ENCODE results near the gene SPATA21.
A peak's percentile ranks its signal among the peaks of the same experiment; 100 is the strongest.

DNA sequence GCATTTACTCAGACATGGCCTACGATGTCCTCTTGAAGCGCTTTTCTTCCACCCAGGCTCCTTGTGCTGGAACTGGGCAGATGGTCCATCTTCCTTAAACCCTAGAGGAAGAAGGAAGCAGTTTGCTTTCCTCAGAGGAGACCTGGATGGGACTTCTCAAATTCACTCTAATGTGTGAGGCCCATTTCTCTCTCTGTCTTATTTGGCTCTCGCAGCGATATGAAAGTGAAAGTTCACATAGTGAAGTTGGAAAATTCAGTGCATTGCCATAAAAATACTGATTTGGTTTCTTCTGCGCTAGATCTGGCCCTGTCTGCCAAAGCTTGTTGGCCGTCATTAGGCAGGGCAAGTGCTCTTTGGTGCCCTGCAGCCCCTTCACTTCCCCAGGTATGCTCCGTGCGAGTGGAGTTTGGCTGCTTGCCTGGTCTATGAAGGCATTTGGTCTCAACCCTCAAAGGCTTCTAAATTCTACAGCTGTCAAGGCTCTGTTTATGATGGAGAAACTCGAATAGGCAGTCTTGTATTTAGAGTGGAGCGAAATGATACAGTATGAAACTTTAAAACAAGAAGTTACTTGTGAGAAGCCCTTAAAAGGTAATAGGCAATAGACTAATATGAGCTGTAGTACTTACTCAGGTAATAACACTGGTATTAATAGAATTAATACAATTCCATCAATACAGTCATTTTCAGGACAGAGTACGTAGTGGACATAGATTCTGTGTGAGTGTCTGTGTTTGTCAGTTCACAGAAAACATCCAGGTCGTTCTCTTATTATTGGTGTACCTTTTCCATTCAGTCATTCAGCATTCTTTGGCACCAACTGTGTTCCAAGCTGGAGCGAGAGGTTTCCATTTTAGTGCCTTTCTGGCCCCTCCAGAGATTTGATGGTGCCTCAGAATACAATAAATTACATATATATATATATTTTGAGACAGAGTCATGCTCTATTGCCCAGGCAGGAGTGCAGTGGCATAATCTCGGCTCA is 49.7 kb downstream of the SPATA21 start:
- TF ChIP-seq GABPA (IDR thresholded peaks at IDR 0.05; ENCODE audit: low read depth) (no peak), ATF3 (IDR thresholded peaks at IDR 0.05; ENCODE audit: borderline replicate concordance, extremely low read depth, low read depth, low read length) (no peak), POLR2AphosphoS5 (IDR thresholded peaks at IDR 0.05; ENCODE audit: low read length) (0 out of 2 replicates have a peak, but pooled peaks have one; percentile 26)
- TF ChIP-seq, protein P1, sequence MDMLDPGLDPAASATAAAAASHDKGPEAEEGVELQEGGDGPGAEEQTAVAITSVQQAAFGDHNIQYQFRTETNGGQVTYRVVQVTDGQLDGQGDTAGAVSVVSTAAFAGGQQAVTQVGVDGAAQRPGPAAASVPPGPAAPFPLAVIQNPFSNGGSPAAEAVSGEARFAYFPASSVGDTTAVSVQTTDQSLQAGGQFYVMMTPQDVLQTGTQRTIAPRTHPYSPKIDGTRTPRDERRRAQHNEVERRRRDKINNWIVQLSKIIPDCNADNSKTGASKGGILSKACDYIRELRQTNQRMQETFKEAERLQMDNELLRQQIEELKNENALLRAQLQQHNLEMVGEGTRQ (IDR thresholded peaks at IDR 0.05; ENCODE audit: borderline replicate concordance, low read depth, low read length), result no peak
- TF ChIP-seq, protein P2, sequence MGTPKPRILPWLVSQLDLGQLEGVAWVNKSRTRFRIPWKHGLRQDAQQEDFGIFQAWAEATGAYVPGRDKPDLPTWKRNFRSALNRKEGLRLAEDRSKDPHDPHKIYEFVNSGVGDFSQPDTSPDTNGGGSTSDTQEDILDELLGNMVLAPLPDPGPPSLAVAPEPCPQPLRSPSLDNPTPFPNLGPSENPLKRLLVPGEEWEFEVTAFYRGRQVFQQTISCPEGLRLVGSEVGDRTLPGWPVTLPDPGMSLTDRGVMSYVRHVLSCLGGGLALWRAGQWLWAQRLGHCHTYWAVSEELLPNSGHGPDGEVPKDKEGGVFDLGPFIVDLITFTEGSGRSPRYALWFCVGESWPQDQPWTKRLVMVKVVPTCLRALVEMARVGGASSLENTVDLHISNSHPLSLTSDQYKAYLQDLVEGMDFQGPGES (IDR thresholded peaks at IDR 0.05), result no peak

All from GM12878 (cell line).